Neural cell (in vitro differentiated cells): ENCODE measurements around the gene SLC16A10.

Experiments used
- EP300 ChIP-seq: fragments of 450-650 bp; conservative IDR thresholded peaks from 2 replicates; pipeline ENCODE4 v1.6.1; 2014; ENCODE audit warnings: antibody characterized with exemption, mild to moderate bottlenecking, moderate library complexity; ENCODE audit not compliant: poor library complexity, severe bottlenecking
- POLR2AphosphoS5 ChIP-seq: IDR thresholded peaks from 2 replicates; pipeline ENCODE4 v1.6.1; 2012
- SMC3 ChIP-seq: fragments of 450-650 bp; conservative IDR thresholded peaks from 2 replicates; pipeline ENCODE4 v1.6.1; 2014; ENCODE audit warnings: antibody characterized with exemption, mild to moderate bottlenecking, moderate library complexity; ENCODE audit not compliant: poor library complexity
- TF ChIP-seq, protein P1 (sequence below): fragments of 450-650 bp; IDR thresholded peaks from 2 replicates; pipeline ENCODE4 v1.5.1; 2014; ENCODE audit warnings: antibody characterized with exemption, mild to moderate bottlenecking, moderate library complexity; ENCODE audit not compliant: poor library complexity, severe bottlenecking

- TF ChIP-seq, protein P1, sequence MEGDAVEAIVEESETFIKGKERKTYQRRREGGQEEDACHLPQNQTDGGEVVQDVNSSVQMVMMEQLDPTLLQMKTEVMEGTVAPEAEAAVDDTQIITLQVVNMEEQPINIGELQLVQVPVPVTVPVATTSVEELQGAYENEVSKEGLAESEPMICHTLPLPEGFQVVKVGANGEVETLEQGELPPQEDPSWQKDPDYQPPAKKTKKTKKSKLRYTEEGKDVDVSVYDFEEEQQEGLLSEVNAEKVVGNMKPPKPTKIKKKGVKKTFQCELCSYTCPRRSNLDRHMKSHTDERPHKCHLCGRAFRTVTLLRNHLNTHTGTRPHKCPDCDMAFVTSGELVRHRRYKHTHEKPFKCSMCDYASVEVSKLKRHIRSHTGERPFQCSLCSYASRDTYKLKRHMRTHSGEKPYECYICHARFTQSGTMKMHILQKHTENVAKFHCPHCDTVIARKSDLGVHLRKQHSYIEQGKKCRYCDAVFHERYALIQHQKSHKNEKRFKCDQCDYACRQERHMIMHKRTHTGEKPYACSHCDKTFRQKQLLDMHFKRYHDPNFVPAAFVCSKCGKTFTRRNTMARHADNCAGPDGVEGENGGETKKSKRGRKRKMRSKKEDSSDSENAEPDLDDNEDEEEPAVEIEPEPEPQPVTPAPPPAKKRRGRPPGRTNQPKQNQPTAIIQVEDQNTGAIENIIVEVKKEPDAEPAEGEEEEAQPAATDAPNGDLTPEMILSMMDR, result no peak
- TF ChIP-seq POLR2AphosphoS5 (no peak), SMC3 (no peak), EP300 (no peak)
These were observed 120.0 kb downstream of the SLC16A10 start for GRCh38 chr6:111207141-111207858.
